HG02973 (cell line): ENCODE data around the gene CADM1.

ENCODE experiments used
- ATAC-seq: cut with Tn5 transposase; IDR thresholded peaks from one replicate; pipeline ENCODE4 v1.9.1; 2021; ENCODE audit warnings: moderate library complexity; ENCODE audit not compliant: unreplicated experiment

The CADM1 gene

DNA sequence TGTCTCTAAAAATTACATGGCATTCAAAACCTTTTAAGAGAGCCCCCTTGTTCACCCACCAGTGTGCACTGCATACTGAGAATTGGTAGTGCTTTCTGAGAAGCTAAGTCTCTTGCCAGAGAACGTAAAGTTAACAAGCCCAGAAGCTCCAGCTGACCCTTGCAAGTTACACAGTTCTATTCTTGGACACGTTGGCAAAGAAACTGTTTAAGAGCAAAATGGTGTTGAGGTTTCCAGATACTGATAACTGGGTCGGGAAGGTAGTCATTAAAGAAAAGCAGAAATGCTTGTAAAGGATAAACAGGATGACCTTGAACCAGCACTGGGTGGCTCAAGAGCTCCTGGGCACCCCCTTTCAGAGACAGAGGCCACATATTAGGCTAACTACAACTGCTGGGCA, 284.8 kb downstream of the CADM1 start:
- no peak for ATAC-seq

DNA sequence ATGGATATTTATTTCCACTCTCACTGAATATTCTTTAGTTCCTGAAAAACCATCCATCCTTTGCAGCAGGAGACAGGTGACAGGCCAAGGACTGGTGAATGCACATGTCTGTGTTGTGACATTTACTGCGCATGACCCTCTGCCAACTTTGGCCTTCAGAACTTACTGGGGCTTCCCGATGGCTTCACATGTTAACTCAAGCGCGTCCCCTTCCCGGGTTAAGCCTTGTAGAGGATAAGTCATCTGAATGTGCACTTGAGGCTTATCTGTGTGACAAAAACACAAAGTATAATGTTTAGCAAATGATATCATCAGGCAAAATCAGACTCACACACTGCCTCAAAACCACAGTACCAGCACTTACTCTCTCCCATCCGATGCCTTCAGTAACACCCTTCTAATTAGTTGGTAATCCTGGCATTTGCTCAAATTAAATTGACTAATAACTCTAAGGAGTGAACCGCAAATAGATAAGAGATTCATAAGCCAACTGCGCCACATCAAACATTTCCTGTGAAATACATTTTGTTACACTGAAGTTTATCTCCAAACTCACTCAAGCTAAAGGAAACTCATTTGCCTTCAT, 286.4 kb downstream of the CADM1 start:
- no peak for ATAC-seq

DNA sequence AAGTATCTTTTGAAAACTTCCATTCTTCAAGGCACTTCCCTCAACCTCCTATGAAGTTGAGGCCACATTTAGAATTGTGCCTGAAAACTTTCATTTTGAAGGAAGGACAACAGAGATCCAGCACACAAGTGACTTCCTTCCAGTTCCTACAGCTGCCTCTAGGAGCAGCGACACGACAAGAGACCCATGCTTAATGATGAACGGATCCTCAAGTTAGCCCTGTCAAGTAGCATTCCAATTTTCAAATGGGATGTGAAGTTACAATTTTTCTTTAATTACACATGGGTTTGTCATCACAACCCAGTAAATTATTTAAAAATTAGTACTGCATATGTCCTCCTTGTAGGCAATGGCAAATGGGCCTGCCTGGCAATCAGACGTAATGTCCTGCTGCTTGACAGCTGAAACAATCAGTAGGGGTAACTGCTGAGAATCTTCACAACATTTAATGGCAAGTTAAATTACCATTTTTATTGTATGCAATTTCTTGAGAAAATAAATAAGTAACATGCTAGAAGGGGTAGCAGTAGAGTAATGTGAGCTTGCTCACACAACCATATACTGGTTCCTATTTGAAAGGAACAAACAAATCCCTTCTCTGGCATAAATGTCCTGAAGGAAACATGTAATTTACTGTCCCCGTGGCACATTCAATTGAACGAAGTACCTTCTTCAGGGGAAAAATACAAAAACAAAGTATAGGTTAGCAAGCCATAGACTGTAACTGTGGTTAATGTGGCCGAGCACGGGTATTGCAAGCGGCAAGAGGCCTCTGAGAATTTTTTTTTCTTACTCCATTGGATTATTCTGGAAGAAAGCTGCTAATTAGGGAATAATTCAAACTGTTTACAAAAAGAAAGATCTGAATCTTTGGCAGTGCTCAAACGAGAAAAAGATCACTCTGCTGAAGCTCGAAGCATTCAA, 288.3 kb downstream of the CADM1 start:
- ATAC-seq: no peak

DNA sequence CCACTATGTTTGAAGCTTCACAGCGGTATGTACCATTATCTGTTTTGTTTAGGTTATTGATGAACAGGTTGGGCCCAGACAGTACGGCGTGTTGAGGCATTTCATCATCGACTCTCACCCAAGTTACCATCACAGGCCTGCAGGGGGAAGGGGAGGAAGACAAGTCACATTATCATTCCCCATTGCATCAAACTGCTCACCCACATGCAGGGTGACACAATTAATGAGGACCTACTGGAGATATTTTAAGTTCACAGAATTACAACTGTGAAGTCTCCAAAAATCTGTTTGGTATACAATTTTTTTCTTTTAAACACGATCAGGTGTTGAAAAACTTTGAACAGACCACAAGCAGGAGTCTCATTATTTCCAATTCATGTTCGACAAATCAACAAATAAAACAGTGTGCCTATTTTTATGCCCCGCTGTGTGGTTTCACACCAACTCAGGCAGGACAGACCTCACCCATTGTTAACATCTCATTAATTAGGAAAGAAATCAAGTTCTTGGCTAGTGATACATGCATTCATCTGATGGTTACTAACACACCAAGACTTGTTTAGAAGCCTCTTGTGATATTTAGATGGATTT, 289.5 kb downstream of the CADM1 start:
- ATAC-seq: no peak

DNA sequence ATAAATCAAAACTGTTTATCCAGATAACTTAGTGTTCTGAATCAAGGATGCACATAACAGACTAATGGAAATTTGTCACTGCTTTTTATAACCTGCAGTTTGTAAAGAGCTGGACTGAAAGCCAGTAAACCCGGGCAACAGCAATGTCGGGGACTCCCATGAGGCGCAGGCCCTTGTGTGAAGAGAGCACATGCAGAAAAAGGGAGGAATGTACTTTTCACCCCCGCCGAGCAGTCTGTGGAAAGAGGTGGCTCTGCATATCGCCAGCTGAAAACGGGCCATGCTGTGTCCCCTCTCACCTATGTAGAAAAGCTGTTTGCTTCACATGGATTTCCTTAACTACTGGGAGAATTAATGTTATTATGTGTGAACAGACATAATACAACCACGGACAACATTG, 291.2 kb downstream of the CADM1 start:
- no peak for ATAC-seq

DNA sequence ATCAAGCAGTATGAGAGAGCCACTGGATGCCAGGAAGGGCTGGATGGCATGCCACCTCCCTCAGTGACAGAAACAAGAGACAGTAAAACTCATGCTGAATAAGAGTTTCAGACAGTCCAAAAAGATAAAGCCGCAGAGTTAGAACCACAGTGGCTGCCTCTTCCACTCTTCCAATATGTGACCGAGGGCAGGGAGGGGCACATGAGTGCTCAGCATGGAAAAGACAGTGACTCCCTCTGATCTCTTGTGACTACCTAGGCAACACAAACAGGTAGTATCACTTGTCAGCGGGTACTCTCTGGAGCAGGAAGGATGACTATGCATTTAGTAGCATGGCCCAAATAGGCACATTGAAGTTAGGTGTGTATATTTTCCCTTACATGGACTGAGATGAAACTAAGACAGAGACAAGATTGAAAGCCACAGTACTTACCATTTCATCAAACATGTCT, 295.4 kb downstream of the CADM1 start:
- no peak for ATAC-seq

DNA sequence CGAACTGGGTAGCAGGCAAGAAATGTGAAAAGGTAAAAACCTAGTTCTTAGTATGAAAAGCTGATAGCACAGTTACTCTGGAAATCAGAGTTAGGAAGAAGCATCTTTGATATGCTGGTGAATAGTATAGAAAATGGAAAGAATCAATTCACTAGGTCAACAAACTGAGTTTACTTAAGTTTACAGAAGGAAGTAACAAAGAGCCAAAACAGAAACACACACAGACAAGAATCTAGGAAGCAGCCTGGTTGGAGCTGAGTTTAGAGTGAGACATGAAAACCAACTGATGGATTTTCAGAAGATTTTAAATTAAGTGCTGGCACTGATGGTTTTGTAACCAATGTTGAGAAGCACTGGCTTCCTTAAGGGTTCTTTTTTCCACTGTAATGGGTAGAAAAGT, 296.3 kb downstream of the CADM1 start:
- no peak for ATAC-seq

DNA sequence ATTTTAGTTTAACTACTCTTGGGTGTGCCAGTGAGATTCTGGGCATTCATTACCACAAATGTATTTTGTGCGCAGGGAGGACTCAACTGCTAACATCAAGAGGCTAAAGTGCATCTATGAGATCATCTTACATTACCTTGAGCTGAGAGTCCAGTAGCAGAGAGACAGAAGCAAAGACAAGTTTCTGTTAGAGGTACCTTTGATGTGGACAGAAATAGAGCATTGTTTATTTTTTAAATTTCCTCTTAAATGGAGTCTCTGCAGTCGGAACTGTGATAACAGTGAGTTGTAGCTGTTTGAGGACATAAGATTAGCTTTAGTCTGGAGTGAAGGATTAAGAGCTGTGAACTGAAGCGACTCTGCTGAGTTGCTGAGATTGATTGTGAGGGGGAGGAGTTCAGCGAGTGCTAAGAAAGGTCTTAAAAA, 297.0 kb downstream of the CADM1 start:
- ATAC-seq: no peak

DNA sequence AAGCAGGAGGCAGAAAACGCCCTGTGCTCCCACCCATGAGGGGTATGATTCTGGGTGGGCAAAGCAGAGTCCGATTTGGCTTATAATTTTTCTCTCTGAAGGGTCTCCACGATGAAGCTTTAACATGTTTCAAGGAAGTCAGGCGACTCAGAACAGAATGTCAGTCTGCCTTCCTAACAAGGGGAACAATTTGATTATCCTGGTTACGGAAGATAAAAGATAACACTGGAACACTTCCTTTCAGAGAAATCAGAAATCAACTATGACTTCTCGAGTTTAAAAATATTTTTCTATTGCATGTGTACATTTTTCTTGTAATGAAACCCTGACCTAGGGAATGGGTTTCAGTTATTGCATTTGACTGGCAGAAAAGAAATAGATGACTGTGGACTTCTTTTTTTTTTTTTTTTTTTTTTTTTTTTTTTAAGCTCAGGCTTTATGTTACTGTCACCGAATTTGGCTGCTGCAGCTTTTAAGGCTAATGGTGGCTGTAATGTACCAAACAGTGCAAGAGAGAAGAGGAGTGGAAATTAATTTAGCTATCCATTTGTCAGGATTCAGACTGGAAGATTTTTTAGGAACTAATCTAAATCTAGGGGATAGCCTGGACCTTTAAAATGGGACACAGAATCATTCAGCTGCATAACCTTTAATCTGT, 297.7 kb downstream of the CADM1 start:
- ATAC-seq: no peak

DNA sequence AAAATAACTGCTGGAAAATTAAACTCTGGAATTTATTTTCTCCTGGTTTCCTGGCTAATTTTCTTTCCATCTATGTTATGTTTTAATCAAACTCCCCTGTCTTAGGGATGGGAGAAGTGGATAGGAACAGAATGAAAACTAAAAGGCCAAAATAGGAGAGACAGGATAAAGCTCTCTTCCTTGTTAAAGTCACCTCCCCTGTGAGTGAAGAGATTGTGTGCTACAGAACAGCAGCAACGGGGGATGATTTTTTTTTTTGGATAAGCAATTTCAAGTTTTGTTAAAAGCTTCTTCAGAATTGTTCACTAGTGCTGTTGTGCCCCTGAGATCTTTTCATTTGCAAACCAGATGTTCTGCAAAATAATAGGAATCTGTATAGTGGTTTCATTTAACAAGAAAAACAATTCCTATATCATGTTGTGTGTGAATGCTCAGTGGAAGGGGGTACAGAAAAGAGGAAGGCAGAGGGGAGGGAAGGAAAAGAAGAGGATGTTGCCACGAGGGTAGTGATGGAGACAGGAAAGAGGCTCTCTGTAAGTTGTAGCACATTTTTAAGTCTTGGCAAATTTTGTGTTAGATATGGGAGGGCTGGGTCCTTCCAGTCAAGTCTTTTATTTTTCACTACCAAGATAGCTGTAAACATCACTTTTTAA, 301.2 kb downstream of the CADM1 start:
- no peak for ATAC-seq

DNA sequence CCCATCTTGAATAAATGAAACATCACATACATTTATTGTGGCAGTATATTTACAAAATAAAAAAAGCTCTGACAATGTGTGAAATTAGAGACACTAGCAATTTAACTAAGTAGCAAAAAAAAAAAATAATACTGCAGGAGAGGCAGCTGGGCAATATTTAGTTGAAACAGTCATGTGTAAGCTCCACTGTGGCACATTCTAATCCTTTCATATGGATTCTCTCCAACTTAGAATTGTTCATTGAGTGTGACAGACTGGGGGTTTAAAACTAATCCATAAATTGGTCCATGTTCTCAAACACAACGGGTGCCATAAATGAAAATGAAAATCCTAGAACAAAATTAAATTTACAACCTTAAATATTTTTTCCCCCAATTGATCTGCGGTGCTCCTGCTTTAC, 302.1 kb downstream of the CADM1 start:
- no peak for ATAC-seq

DNA sequence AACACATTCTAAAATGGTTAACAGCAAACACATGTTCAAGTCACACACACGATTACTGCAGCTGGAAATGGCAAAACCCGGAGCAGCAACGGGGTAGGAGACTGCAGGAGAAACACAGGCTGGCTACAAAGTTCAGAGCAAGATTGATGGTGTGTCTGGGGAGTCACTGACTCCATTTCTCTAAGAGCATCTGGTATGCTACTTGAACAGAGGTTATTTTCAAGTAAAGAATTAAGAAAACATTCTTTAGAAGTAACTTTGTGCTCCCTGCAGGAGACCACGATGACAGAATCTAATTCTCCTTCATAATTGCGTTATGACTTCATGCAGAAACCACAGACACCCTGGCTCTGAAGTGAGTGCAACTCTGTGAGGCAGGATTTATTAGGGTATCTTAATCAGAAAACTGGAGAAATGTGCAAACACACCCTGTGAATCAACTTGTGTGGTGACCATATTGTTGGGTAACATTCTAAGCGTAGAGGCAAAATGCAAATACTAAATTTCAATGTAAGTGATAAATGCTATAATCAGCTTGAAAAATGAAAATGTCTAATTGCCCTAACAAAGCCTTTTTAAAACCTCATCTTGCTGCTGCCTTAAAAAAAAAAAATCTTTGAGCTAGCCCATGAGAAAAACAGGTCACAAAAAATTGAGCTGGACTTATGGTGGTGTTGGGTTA, 303.0 kb downstream of the CADM1 start:
- ATAC-seq: no peak

DNA sequence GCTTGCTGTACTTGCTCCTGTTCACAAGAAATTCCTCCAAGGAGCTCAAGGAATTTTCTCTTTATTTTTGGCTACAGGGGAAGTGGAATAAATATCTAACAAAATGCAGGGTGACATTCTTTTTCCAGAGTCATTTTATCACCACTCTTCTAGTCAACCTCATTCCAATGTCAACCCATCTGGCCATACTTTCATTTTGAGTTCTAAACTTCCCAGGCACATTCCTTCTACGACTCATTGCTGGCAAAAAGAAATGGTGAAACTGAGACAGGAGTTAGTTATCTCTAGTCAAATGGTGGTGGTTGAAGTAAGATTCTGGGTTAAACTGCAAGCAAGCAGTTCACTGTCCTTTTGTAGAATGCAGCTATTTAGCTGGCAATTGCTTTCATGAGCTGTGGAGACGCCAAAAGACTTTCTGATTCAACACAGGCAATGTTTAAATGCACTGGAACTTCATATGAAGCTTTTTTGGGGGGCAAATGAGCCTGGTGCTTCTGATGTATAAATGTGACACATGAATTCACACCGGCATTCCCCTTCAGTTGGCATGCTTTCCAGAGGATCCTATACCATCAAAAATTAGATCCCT, 304.6 kb downstream of the CADM1 start:
- no peak for ATAC-seq

DNA sequence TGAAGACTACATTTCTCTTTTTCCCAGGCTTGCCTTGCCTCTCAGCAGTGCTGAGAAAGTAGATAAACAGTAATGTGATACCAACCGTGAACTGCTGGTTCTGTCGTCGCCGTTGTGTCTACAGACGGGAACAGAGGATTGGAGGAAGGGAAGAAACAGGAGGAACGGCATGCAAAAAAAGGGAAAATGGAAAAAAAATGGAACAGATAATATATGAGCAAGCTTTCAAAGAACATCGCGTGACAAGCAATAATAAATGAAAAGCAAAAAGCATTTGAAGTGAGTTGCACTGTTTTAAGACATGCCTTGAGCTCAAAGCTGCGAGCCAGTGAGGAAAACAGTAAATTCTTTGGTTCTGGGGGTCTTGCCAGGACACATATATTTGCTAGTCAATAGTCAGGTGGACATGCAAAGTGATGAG, 305.9 kb downstream of the CADM1 start:
- no peak for ATAC-seq

DNA sequence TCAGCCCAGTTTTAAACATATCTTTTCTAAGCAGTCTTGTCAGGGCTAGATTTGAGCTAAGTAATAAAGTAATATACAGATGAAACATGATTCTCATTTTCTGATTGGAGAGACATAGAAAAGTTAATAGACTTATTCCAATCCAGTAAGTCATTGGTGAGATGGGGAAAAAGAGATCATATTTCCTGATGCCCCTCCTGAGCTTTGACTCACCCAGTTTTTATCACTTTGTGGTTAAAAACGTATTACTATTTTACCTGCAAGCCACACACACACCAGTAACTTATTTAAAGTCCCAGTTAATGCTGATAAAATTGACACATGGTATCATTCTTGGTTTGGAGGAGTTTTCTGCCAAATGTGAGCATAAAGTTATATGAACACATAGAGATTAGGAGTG, 306.8 kb downstream of the CADM1 start:
- ATAC-seq: no peak

DNA sequence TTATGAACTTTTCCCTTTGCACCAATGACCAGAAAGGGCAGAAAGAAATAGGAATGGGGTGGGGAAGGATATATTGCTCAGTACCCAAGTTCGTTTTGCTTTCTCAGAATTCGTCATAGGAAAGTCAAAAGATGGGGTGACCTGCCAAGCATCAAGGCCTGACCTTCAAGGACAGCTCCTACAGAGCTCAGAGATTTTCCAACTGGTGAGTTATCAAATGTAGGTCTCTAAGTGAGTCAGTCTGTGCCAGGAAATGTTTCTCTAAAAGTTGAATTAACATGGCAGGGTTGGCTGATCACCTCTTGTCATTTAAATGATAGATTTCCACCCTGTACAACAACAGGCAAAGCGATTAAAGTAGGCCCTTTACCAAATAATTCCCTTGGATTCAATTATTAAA, 307.2 kb downstream of the CADM1 start:
- no peak for ATAC-seq

DNA sequence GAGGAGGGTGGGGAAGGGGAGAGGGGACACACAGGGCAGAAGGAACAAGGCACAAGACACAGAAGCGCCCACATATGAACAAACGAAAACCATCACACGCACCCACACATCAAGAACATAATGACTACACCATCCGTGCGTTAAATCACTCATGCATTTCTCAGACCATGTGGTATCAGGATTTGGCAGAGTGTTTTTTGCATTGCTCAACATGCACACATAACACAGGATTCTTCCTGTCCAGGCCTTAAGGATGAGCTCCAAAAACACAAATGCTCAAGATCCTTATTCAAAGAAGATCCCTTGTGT, 309.5 kb downstream of the CADM1 start:
- ATAC-seq: no peak

DNA sequence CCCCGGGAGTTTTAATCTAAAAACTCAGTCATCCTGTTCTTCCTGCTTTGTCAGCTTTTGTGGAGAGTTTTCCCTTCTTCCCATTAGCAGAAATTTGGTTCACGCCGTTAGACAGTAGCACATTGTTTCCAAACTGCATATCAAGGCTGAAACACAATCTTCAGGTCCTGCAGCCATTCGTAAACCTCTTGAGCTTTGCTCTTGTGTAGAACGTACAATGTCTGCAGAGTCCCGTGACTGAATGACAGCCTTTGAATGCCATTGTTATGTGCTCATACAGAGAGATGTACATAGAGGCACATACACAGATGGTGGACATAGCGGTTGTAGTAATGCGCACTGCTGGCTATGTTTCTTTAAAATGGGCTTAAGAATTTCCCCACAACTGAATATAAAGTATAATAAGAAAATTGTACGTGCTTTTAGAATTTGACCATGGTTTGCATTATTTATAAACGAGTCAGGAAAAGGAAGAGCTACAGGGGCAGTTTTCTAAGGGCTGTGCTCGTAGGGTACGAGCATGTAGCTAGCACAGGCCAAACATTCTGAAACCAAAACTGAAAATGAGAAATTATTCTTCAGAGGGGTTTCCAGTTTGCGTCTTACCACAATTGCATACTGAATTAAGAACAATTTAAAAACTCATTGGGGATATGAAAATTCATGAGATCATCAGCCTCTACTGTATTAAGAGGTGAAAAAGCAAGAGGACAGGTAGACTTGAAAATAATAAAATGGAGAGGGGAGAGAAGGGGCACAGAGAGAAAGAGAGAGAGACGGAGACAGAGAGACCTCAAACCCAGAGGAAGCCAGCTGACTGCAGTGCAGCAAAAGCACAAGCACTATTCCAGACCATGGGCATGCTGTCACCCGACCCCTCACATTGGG, 310.1 kb downstream of the CADM1 start:
- no peak for ATAC-seq

DNA sequence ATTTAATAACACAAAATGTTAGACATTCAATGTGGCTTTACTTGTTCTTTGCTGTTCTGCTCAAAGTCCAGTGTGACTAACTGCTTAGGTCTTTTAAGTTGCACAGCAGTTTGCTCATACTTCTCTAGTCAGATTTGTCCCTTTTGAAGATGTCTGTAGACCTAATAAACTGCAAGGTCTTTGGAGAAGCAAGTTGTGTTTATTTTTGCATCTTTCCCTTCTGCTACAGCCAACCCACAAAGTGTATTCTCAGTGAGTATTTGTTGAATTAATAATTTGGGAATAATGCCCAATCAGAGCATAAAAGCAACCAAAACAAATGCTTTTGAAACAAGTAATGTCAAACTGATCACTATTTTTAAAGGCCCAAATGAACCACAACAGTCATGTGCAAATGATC, 312.5 kb downstream of the CADM1 start:
- no peak for ATAC-seq
